Naive thymus-derived CD8-positive, alpha-beta T cell (primary cell): ENCODE data around the gene ZNF691. TPM values are rescaled to one million over a fixed set of nuclear protein-coding genes. Genes with fewer than 3 reads are reported as not detected.
"Not testable (repeated sequence)": the region's sequence is repeated elsewhere in the genome, so short reads cannot be mapped to it uniquely, and the experiment has no call there.

ENCODE experiments used
- ATAC-seq, 2 donors: fragments of 150-1000 bp; cut with Tn5 transposase in 1 of 2; sonication (Bioruptor Pico), chemical (Tn5 transposase) in 1 of 2; 1 replicate in 1 of 2; 2 replicates in 1 of 2; pipeline ENCODE4 v1.10.0; 2021; ENCODE audit warnings: mild to moderate bottlenecking in 2 of 2, moderate library complexity in 2 of 2
- POLR2A ChIA-PET: fragments of 350-600 bp; sonication (Branson Sonifier 250); formaldehyde crosslinking; loops from one replicate; lab custom pipeline; 2021; ENCODE audit warnings: antibody characterized with exemption; lab: Charles Lee
- DNase-seq, 10 donors: peaks; one replicate each; pipeline versions ENCODE4 v3.0.0 to v3.0.0-alpha.2; 2020 to 2022
- H3K27ac Mint-ChIP-seq, 10 donors: one replicate each; pipeline ENCODE4 v1.8.0; 2020 to 2022; ENCODE audit warnings: mild to moderate bottlenecking in 10 of 10, mixed read lengths in 10 of 10, moderate library complexity in 4 of 10, inconsistent platforms in 1 of 10
- H3K27me3 Mint-ChIP-seq, 5 donors: one replicate each; pipeline ENCODE4 v1.8.0; 2021 to 2022; ENCODE audit warnings: mixed read lengths in 5 of 5
- H3K36me3 Mint-ChIP-seq, 3 donors: one replicate each; pipeline ENCODE4 v1.8.0; 2020 to 2022; ENCODE audit warnings: mixed read lengths in 3 of 3, mild to moderate bottlenecking in 2 of 3, inconsistent platforms in 1 of 3
- H3K4me1 Mint-ChIP-seq, 4 donors: one replicate each; pipeline ENCODE4 v1.8.0; 2021 to 2022; ENCODE audit warnings: mixed read lengths in 4 of 4
- H3K4me3 Mint-ChIP-seq, 10 donors: one replicate each; pipeline ENCODE4 v1.8.0; 2020 to 2022; ENCODE audit warnings: mild to moderate bottlenecking in 10 of 10, mixed read lengths in 10 of 10, moderate library complexity in 6 of 10, inconsistent platforms in 1 of 10
- H3K9me3 Mint-ChIP-seq, 9 donors: one replicate each; pipeline ENCODE4 v1.8.0; 2020 to 2022; ENCODE audit warnings: mixed read lengths in 9 of 9, mild to moderate bottlenecking in 3 of 9, inconsistent platforms in 1 of 9, moderate library complexity in 1 of 9
- polyA plus RNA-seq, 3 donors: library from polyadenylated mRNA; unstranded; fragments of 300-500 nt; fragmentation: Illumina TruSeq; gene quantifications; one replicate each; pipeline ENCODE4 v1.2.3, GENCODE V29; 2021
- total RNA-seq, 8 experiments: library from RNA in 2 of 8; stranded (reverse) in 2 of 8; gene quantifications; one replicate each; pipeline ENCODE4 v1.2.3 and lab custom pipeline; 2021 to 2026

Gene ZNF691
- total and polyA plus RNA-seq, 5 experiments from 2014 or later = 8.5 to 12.5 (median 9.7) TPM

GRCh38 chr1:42869751-42870150 is 23.3 kb downstream of the ZNF691 start:
- not testable (repeated sequence) for H3K36me3 Mint-ChIP-seq, ATAC-seq

GRCh38 chr1:42873108-42873507 is 26.7 kb downstream of the ZNF691 start:
- H3K4me1 Mint-ChIP-seq, POLR2A ChIA-PET, ATAC-seq, DNase-seq, H3K9me3 Mint-ChIP-seq, H3K27me3 Mint-ChIP-seq, H3K4me3 Mint-ChIP-seq, H3K36me3 Mint-ChIP-seq, H3K27ac Mint-ChIP-seq: not testable (repeated sequence)

More at GRCh38 chr1:42869751-42870150, 23.3 kb downstream of the ZNF691 start:
- H3K4me3 Mint-ChIP-seq, H3K27me3 Mint-ChIP-seq, H3K9me3 Mint-ChIP-seq, H3K4me1 Mint-ChIP-seq, POLR2A ChIA-PET, DNase-seq: not testable (repeated sequence)
- H3K27ac Mint-ChIP-seq = peak overlapping the region in 2 of 10 donors; percentile 2 to 52

- peaks cover 0 to 10% (median 0%) of the 10 kb centered on the region in 9 donors for H3K9me3 Mint-ChIP-seq
- H3K36me3 Mint-ChIP-seq = peaks cover 0 to 5% (median 2%) of the 10 kb centered on the region in 3 donors
- H3K27ac Mint-ChIP-seq = no peak overlapping the region
- POLR2A ChIA-PET = interaction anchor here (0.8 kb wide), 1 partner anchor 25 kb away, joined by 3 read pairs; no protein-coding TSS in a partner anchor
- H3K4me1 Mint-ChIP-seq = peaks cover 0 to 4% (median 1%) of the 10 kb centered on the region in 4 donors
- no peaks in the 10 kb centered on the region for H3K27me3 Mint-ChIP-seq
- DNase-seq (no peak), ATAC-seq (no peak)
- H3K4me3 Mint-ChIP-seq = no peak overlapping the region
These were observed 27.3 kb downstream of the ZNF691 start for GRCh38 chr1:42873670-42874069.

- POLR2A ChIA-PET = no interaction called here
- no peak for DNase-seq
- H3K4me1 Mint-ChIP-seq = peaks cover 0 to 3% (median under 1%) of the 10 kb centered on the region in 4 donors
- peaks cover 0 to 2% (median 0%) of the 10 kb centered on the region in 5 donors for H3K27me3 Mint-ChIP-seq
- H3K4me3 Mint-ChIP-seq = no peak overlapping the region
- ATAC-seq = no peak
- H3K27ac Mint-ChIP-seq = no peak overlapping the region
- H3K9me3 Mint-ChIP-seq = peaks cover 0 to 10% (median 0%) of the 10 kb centered on the region in 9 donors
- H3K36me3 Mint-ChIP-seq = peaks cover 0 to 5% (median 2%) of the 10 kb centered on the region in 3 donors
These were observed 29.6 kb downstream of the ZNF691 start for GRCh38 chr1:42876009-42876408.

- Mint-ChIP-seq H3K4me3 (no peak overlapping the region), H3K36me3 (peaks cover 0 to 5% (median 2%) of the 10 kb centered on the region in 3 donors), H3K27ac (no peak overlapping the region), H3K9me3 (peaks cover 0 to 10% (median 0%) of the 10 kb centered on the region in 9 donors), H3K4me1 (no peaks in the 10 kb centered on the region), H3K27me3 (peaks cover 0 to 3% (median 0%) of the 10 kb centered on the region in 5 donors)
- ATAC-seq (no peak), DNase-seq (no peak)
- POLR2A ChIA-PET = no interaction called here
These were observed 31.0 kb downstream of the ZNF691 start for GRCh38 chr1:42877380-42877779.

GRCh38 chr1:42880384-42880783 is 34.0 kb downstream of the ZNF691 start:
- DNase-seq (no peak), ATAC-seq (no peak)
- no peaks in the 10 kb centered on the region for H3K4me1 Mint-ChIP-seq
- peak overlapping the region in 1 of 10 donors; percentile 65 for H3K27ac Mint-ChIP-seq
- H3K4me3 Mint-ChIP-seq = no peak overlapping the region
- no peaks in the 10 kb centered on the region for H3K36me3 Mint-ChIP-seq
- H3K27me3 Mint-ChIP-seq = peaks cover 0 to 6% (median 3%) of the 10 kb centered on the region in 5 donors
- POLR2A ChIA-PET = no interaction called here
- peaks cover 0 to 3% (median 0%) of the 10 kb centered on the region in 9 donors for H3K9me3 Mint-ChIP-seq

- H3K4me3 Mint-ChIP-seq = no peak overlapping the region
- no peak overlapping the region for H3K27ac Mint-ChIP-seq
- no peaks in the 10 kb centered on the region for H3K36me3 Mint-ChIP-seq
- H3K9me3 Mint-ChIP-seq = peaks cover 0 to 3% (median 0%) of the 10 kb centered on the region in 9 donors
- DNase-seq = no peak
- H3K4me1 Mint-ChIP-seq = no peaks in the 10 kb centered on the region
- ATAC-seq = no peak
- POLR2A ChIA-PET = no interaction called here
- peaks cover 0 to 9% (median 3%) of the 10 kb centered on the region in 5 donors for H3K27me3 Mint-ChIP-seq
These were observed 39.8 kb downstream of the ZNF691 start for GRCh38 chr1:42886046-42886739.

GRCh38 chr1:42886800-42887199 is 40.4 kb downstream of the ZNF691 start:
- no peaks in the 10 kb centered on the region for H3K9me3 Mint-ChIP-seq
- peak in 1 of 10 donors; percentile 3 for DNase-seq
- H3K4me3 Mint-ChIP-seq = no peak overlapping the region
- no peaks in the 10 kb centered on the region for H3K36me3 Mint-ChIP-seq
- ATAC-seq = no peak
- peaks cover 0 to 5% (median 0%) of the 10 kb centered on the region in 4 donors for H3K4me1 Mint-ChIP-seq
- POLR2A ChIA-PET = no interaction called here
- H3K27me3 Mint-ChIP-seq = peaks cover 0 to 10% (median 3%) of the 10 kb centered on the region in 5 donors
- H3K27ac Mint-ChIP-seq = no peak overlapping the region

GRCh38 chr1:42887366-42887765 is 41.0 kb downstream of the ZNF691 start:
- ATAC-seq (no peak), DNase-seq (no peak)
- Mint-ChIP-seq H3K27ac (no peak overlapping the region), H3K4me3 (no peak overlapping the region), H3K27me3 (peaks cover 0 to 10% (median 3%) of the 10 kb centered on the region in 5 donors), H3K4me1 (peaks cover 0 to 11% (median 0%) of the 10 kb centered on the region in 4 donors), H3K9me3 (no peaks in the 10 kb centered on the region), H3K36me3 (no peaks in the 10 kb centered on the region)
- POLR2A ChIA-PET = no interaction called here

GRCh38 chr1:42888013-42888633 is 41.7 kb downstream of the ZNF691 start:
- POLR2A ChIA-PET = no interaction called here
- Mint-ChIP-seq H3K9me3 (no peaks in the 10 kb centered on the region), H3K27ac (no peak overlapping the region), H3K27me3 (peaks cover 0 to 10% (median 3%) of the 10 kb centered on the region in 5 donors), H3K4me1 (peaks cover 0 to 11% (median 0%) of the 10 kb centered on the region in 4 donors), H3K4me3 (no peak overlapping the region), H3K36me3 (no peaks in the 10 kb centered on the region)
- no peak for ATAC-seq
- no peak for DNase-seq

GRCh38 chr1:42889264-42889663 is 42.9 kb downstream of the ZNF691 start:
- Mint-ChIP-seq H3K27ac (no peak overlapping the region), H3K36me3 (no peaks in the 10 kb centered on the region), H3K4me3 (no peak overlapping the region), H3K4me1 (peaks cover 0 to 11% (median 0%) of the 10 kb centered on the region in 4 donors), H3K9me3 (no peaks in the 10 kb centered on the region), H3K27me3 (peaks cover 0 to 8% (median 2%) of the 10 kb centered on the region in 5 donors)
- no peak for DNase-seq
- POLR2A ChIA-PET = no interaction called here
- no peak for ATAC-seq

- peaks cover 0 to 7% (median 0%) of the 10 kb centered on the region in 5 donors for H3K27me3 Mint-ChIP-seq
- H3K36me3 Mint-ChIP-seq = no peaks in the 10 kb centered on the region
- no peak for DNase-seq
- no peak for ATAC-seq
- H3K4me3 Mint-ChIP-seq = no peak overlapping the region
- H3K4me1 Mint-ChIP-seq = peaks cover 0 to 11% (median 0%) of the 10 kb centered on the region in 4 donors
- POLR2A ChIA-PET = no interaction called here
- H3K9me3 Mint-ChIP-seq = peaks cover 0 to 3% (median 0%) of the 10 kb centered on the region in 9 donors
- peak overlapping the region in 1 of 10 donors; percentile 69 for H3K27ac Mint-ChIP-seq
These were observed 45.2 kb downstream of the ZNF691 start for GRCh38 chr1:42891465-42892138.
